ENCODE results near the gene APOBEC3F.

APOBEC3F gene

GRCh38 chr22:39021552-39022250, 19.0 kb upstream of the APOBEC3F start:
- Histone ChIP-seq H3K36me3 (ENCODE audit: insufficient read depth, low read length) (no peaks in the 10 kb centered on the region), H3K9me2 (ENCODE audit: low read depth, low read length) (no peaks in the 10 kb centered on the region), H4K20me1 (ENCODE audit: insufficient read depth, low read length) (no peaks in the 10 kb centered on the region), H3K27me3 (ENCODE audit: insufficient read depth, low read length) (no peaks in the 10 kb centered on the region), H3K9ac (ENCODE audit: low read length) (no peak overlapping the region), H3K4me1 (ENCODE audit: insufficient read depth, low read length, severe bottlenecking) (no peaks in the 10 kb centered on the region), H3K4me3 (ENCODE audit: low read depth, low read length, poor library complexity, severe bottlenecking) (no peak overlapping the region), H2AFZ (ENCODE audit: low read length) (no peak overlapping the region), H3K4me2 (ENCODE audit: low read length) (no peak overlapping the region), H3K79me2 (ENCODE audit: insufficient read depth, low read length) (no peaks in the 10 kb centered on the region), H3K9me3 (ENCODE audit: low read length) (no peaks in the 10 kb centered on the region), H3K27ac (ENCODE audit: low read depth, low read length, poor library complexity, severe bottlenecking) (no peak overlapping the region), H3F3A (ENCODE audit: insufficient read depth, low read length) (no peaks in the 10 kb centered on the region)
- TF ChIP-seq CTCF (IDR thresholded peaks at IDR 0.05; ENCODE audit: low read length) (no peak), EZH2 (IDR thresholded peaks at IDR 0.05; ENCODE audit: borderline replicate concordance, low read length) (no peak)

GRCh38 chr22:39024519-39025308, 15.9 kb upstream of the APOBEC3F start:
- Histone ChIP-seq H3K79me2 (ENCODE audit: insufficient read depth, low read length) (no peaks in the 10 kb centered on the region), H3K9ac (ENCODE audit: low read length) (no peak overlapping the region), H3K4me2 (ENCODE audit: low read length) (no peak overlapping the region), H3K27me3 (ENCODE audit: insufficient read depth, low read length) (no peaks in the 10 kb centered on the region), H3K36me3 (ENCODE audit: insufficient read depth, low read length) (no peaks in the 10 kb centered on the region), H4K20me1 (ENCODE audit: insufficient read depth, low read length) (no peaks in the 10 kb centered on the region), H3F3A (ENCODE audit: insufficient read depth, low read length) (no peaks in the 10 kb centered on the region), H3K27ac (ENCODE audit: low read depth, low read length, poor library complexity, severe bottlenecking) (no peak overlapping the region), H3K9me3 (ENCODE audit: low read length) (no peaks in the 10 kb centered on the region), H3K9me2 (ENCODE audit: low read depth, low read length) (no peaks in the 10 kb centered on the region), H3K4me1 (ENCODE audit: insufficient read depth, low read length, severe bottlenecking) (no peaks in the 10 kb centered on the region), H2AFZ (ENCODE audit: low read length) (no peak overlapping the region), H3K4me3 (ENCODE audit: low read depth, low read length, poor library complexity, severe bottlenecking) (no peak overlapping the region)
- TF ChIP-seq EZH2 (IDR thresholded peaks at IDR 0.05; ENCODE audit: borderline replicate concordance, low read length) (no peak), CTCF (IDR thresholded peaks at IDR 0.05; ENCODE audit: low read length) (no peak)

DNA sequence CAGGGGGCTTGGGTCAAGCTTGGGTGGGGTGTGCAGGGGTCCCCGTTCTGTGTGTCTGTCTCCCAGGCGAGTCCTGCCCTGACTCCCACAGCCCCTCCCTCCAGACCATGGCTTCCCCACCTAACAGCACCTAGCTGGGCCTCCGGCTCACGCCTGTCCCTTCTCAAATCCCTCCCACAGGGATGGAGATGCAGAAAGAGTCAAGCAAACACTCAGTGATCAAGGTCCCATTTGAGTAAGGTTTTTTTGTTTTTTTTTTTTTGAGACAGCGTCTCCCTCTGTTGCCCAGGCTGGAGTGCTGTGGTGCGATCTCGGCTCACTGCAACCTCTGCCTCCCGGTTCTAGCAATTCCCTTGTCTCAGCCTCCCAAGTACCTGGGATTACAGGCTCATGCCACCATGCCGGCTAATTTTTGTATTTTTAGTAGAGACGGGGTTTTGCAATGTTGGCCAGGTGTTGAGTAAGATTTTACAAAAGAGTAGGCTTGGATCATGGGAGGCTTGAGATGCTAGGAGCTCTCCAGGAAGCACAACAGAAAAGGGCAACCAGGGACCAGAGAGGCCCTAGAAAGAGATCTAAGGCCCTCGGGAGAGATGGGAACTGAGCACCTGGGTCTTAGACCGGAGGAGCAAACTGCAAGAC, 14.0 kb upstream of the APOBEC3F start:
- no peaks in the 10 kb centered on the region for H3K4me1 ChIP-seq (ENCODE audit: insufficient read depth, low read length, severe bottlenecking)
- H3K4me3 ChIP-seq (ENCODE audit: low read depth, low read length, poor library complexity, severe bottlenecking) = no peak overlapping the region
- no peak for TF ChIP-seq EZH2 (IDR thresholded peaks at IDR 0.05; ENCODE audit: borderline replicate concordance, low read length)
- no peak for TF ChIP-seq CTCF (IDR thresholded peaks at IDR 0.05; ENCODE audit: low read length)
- H3K27me3 ChIP-seq (ENCODE audit: insufficient read depth, low read length) = no peaks in the 10 kb centered on the region
- no peaks in the 10 kb centered on the region for H4K20me1 ChIP-seq (ENCODE audit: insufficient read depth, low read length)
- H3K9me3 ChIP-seq (ENCODE audit: low read length) = no peaks in the 10 kb centered on the region
- no peak overlapping the region for H3K9ac ChIP-seq (ENCODE audit: low read length)
- H3K79me2 ChIP-seq (ENCODE audit: insufficient read depth, low read length) = no peaks in the 10 kb centered on the region
- no peak overlapping the region for H3K27ac ChIP-seq (ENCODE audit: low read depth, low read length, poor library complexity, severe bottlenecking)
- H3F3A ChIP-seq (ENCODE audit: insufficient read depth, low read length) = no peaks in the 10 kb centered on the region
- no peak overlapping the region for H2AFZ ChIP-seq (ENCODE audit: low read length)
- no peak overlapping the region for H3K4me2 ChIP-seq (ENCODE audit: low read length)
- H3K9me2 ChIP-seq (ENCODE audit: low read depth, low read length) = no peaks in the 10 kb centered on the region
- H3K36me3 ChIP-seq (ENCODE audit: insufficient read depth, low read length) = no peaks in the 10 kb centered on the region
